Measurements from ENCODE around the gene RBM4. TPM values are rescaled to one million over a fixed set of nuclear protein-coding genes. Genes with fewer than 3 reads are reported as not detected.
A peak's percentile ranks its signal among the peaks of the same experiment; 100 is the strongest.

RBM4 gene
- total and polyA plus RNA-seq, 2 of the 13 experiments (the other 11 are each of a cell fraction or from before 2014, with no cell fraction given), result 126 to 136 TPM

- Histone ChIP-seq H3K9ac (ENCODE audit: insufficient read depth, low read depth, low read length) (no peak overlapping the region), H3K79me2 (ENCODE audit: insufficient read depth, low read length) (peaks cover 98% of the 10 kb centered on the region), H3K9me3 (ENCODE audit: low read length) (no peaks in the 10 kb centered on the region), H3K27ac (ENCODE audit: extremely low read length, insufficient read depth, low read length) (no peak overlapping the region), H4K20me1 (ENCODE audit: insufficient read depth, low read length) (peaks cover 57% of the 10 kb centered on the region), H3K36me3 (replicated peaks in 1 of 2; ENCODE audit: control insufficient read depth in 1 of 2, insufficient read depth in 2 of 2, low read length in 2 of 2) (peaks cover 41 to 83% of the 10 kb centered on the region in 2 experiments), H2AFZ (ENCODE audit: low read length) (no peak overlapping the region), H3K4me3 (replicated peaks in 1 of 3; ENCODE audit: insufficient read depth in 1 of 3, low read depth in 2 of 3, low read length in 3 of 3) (no peak overlapping the region), H3K4me1 (ENCODE audit: insufficient read depth, low read length) (peaks cover 35% of the 10 kb centered on the region), H3K27me3 (ENCODE audit: control insufficient read depth in 1 of 2, insufficient read depth in 2 of 2, low read length in 2 of 2) (no peaks in the 10 kb centered on the region), H3K4me2 (ENCODE audit: low read depth, low read length) (no peak overlapping the region)
- in situ Hi-C loops (cut with HindIII; ENCODE audit: extremely low pct_ligation_motif_present, low pct_unique_long_range_greater_than_20kb), result no loop called here
- 98% methylated on average over 9 of the region's 26 CpGs for WGBS (ENCODE audit: low lambda C conversion rate)
- ChIA-PET CTCF (ENCODE audit: low intra/inter-chr PET ratio, low total read pairs) (no interaction called here), POLR2A (interaction anchor here (2.8 to 10.6 kb wide), 2 partner anchors 9 to 12 kb away, joined by 12 to 211 read pairs; partner anchors contain the start of genes RBM14 and RBM4)
- ATAC-seq (peak; percentile 5; the same call in 2 of the 3 replicates), FAIRE-seq (no peak), DNase-seq (ENCODE audit: low spot score) (no peak)
- intact Hi-C loops (cut with micrococcal nuclease; ENCODE audit: unreplicated experiment), result no loop called here
- no TSS peak for BruUV-seq (replicated peaks)
- TF ChIP-seq ZNF263 (CRISPR knock-in tag; IDR thresholded peaks at IDR 0.05) (no peak), RBFOX2 (IDR thresholded peaks at IDR 0.05; ENCODE audit: low read depth, low read length) (peak; percentile 58; the same call in 1 of the 2 replicates), AGO2 (optimal IDR thresholded peaks at IDR 0.05; ENCODE audit: low read depth, low read length) (peak; percentile 88)
These were observed 13.3 kb upstream of the RBM4 start for GRCh38 chr11:66625041-66625751.

DNA sequence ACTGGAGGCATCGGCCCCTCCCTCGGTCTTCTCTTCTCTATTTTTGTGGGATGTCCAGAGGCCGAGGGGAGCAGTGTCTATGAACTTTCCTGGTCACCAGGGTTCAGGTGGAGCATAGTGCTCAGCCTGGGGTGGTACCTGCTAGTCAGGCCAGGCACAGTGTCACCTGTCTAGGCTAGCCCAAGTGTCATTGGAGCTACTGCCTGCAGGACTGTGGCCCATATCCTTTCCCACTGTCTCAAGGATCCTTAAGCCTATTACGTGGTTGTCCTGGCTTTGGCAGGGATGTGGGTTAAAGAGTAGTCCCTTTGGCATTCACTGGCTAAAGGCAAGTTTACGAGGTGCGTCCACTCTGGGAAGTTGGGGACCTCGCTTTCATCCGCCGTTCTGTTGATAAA is 12.8 kb upstream of the RBM4 start:
- peaks cover 52% of the 10 kb centered on the region for H4K20me1 ChIP-seq (ENCODE audit: insufficient read depth, low read length)
- intact Hi-C loops (cut with micrococcal nuclease; ENCODE audit: unreplicated experiment) (no loop called here), in situ Hi-C loops (cut with HindIII; ENCODE audit: extremely low pct_ligation_motif_present, low pct_unique_long_range_greater_than_20kb) (no loop called here)
- no peak for FAIRE-seq
- ChIA-PET CTCF (ENCODE audit: low intra/inter-chr PET ratio, low total read pairs) (no interaction called here), POLR2A (interaction anchor here (2.8 to 10.6 kb wide), 2 partner anchors 9 to 12 kb away, joined by 12 to 211 read pairs; partner anchors contain the start of genes RBM14 and RBM4)
- ATAC-seq, result peak; percentile 12; the same call in 2 of the 3 replicates
- H3K4me3 ChIP-seq (replicated peaks in 1 of 3; ENCODE audit: insufficient read depth in 1 of 3, low read depth in 2 of 3, low read length in 3 of 3), result no peak overlapping the region
- H3K27me3 ChIP-seq (ENCODE audit: control insufficient read depth in 1 of 2, insufficient read depth in 2 of 2, low read length in 2 of 2), result no peaks in the 10 kb centered on the region
- no peak overlapping the region for H3K27ac ChIP-seq (ENCODE audit: extremely low read length, insufficient read depth, low read length)
- H3K9ac ChIP-seq (ENCODE audit: insufficient read depth, low read depth, low read length), result no peak overlapping the region
- peaks cover 41 to 85% of the 10 kb centered on the region in 2 experiments for H3K36me3 ChIP-seq (replicated peaks in 1 of 2; ENCODE audit: control insufficient read depth in 1 of 2, insufficient read depth in 2 of 2, low read length in 2 of 2)
- no peak overlapping the region for H3K4me2 ChIP-seq (ENCODE audit: low read depth, low read length)
- H2AFZ ChIP-seq (ENCODE audit: low read length), result no peak overlapping the region
- H3K4me1 ChIP-seq (ENCODE audit: insufficient read depth, low read length), result peaks cover 29% of the 10 kb centered on the region
- no peak for DNase-seq (ENCODE audit: low spot score)
- H3K79me2 ChIP-seq (ENCODE audit: insufficient read depth, low read length), result peaks cover 99% of the 10 kb centered on the region
- H3K9me3 ChIP-seq (ENCODE audit: low read length), result no peaks in the 10 kb centered on the region
- no TSS peak for BruUV-seq (replicated peaks)
- WGBS (ENCODE audit: low lambda C conversion rate), result 95% methylated on average over 8 of the region's 9 CpGs
- TF ChIP-seq HDAC1 (CRISPR knock-in tag; IDR thresholded peaks at IDR 0.05) (no peak), SP5 (CRISPR knock-in tag; IDR thresholded peaks at IDR 0.05; ENCODE audit: borderline replicate concordance, low read depth) (no peak), ZZZ3 (CRISPR knock-in tag; IDR thresholded peaks at IDR 0.05; ENCODE audit: borderline replicate concordance) (no peak), ZNF264 (CRISPR knock-in tag; IDR thresholded peaks at IDR 0.05) (no peak), ZNF747 (CRISPR knock-in tag; IDR thresholded peaks at IDR 0.05; ENCODE audit: borderline replicate concordance) (no peak), ZNF782 (CRISPR knock-in tag; IDR thresholded peaks at IDR 0.05; ENCODE audit: borderline replicate concordance) (no peak), ZNF207 (IDR thresholded peaks at IDR 0.05; ENCODE audit: borderline replicate concordance) (no peak), SKIL (CRISPR knock-in tag; IDR thresholded peaks at IDR 0.05; ENCODE audit: borderline replicate concordance) (no peak), MEIS1 (CRISPR knock-in tag; IDR thresholded peaks at IDR 0.05; ENCODE audit: borderline replicate concordance) (no peak), SIX1 (CRISPR knock-in tag; IDR thresholded peaks at IDR 0.05; ENCODE audit: borderline replicate concordance) (no peak), ATF2 (CRISPR knock-in tag; IDR thresholded peaks at IDR 0.05) (no peak), JUN (CRISPR knock-in tag; IDR thresholded peaks at IDR 0.05) (no peak)

Measured in HepG2 (cell line).